Ovary (tissue), 9 donors: ENCODE measurements around the gene UBE2V1. TPM values are rescaled to one million over a fixed set of nuclear protein-coding genes. Genes with fewer than 3 reads are reported as not detected.
"Not testable (repeated sequence)": the region's sequence is repeated elsewhere in the genome, so short reads cannot be mapped to it uniquely, and the experiment has no call there.

ENCODE experiments used
- DNase-seq, 5 donors: peaks; one replicate each; pipeline ENCODE4 v3.0.0-alpha.2; 2019 to 2020
- H3K27ac ChIP-seq, 2 donors: fragments of 200-600 bp; one replicate each; pipeline versions ENCODE4 v1.5.1 to v1.8.0; 2019 to 2022
- H3K27me3 ChIP-seq: fragments of 200-600 bp; one replicate; pipeline ENCODE4 v1.8.0; 2022
- H3K36me3 ChIP-seq: fragments of 200-600 bp; sonication (generic); one replicate; pipeline ENCODE4 v1.5.1; 2019
- H3K4me1 ChIP-seq: one replicate; pipeline ENCODE4 v1.8.1; 2013; ENCODE audit warnings: mild to moderate bottlenecking, moderate library complexity; ENCODE audit not compliant: insufficient read depth
- H3K4me3 ChIP-seq: fragments of 200-600 bp; sonication (generic); one replicate; pipeline ENCODE4 v1.5.1; 2017
- H3K9me3 ChIP-seq, 2 donors: fragments of 200-600 bp in 1 of 2; sonication (generic) in 1 of 2; one replicate each; pipeline versions ENCODE4 v1.5.1 to v1.8.1; 2013 to 2019; ENCODE audit warnings: mild to moderate bottlenecking in 1 of 2, moderate library complexity in 1 of 2
- EP300 ChIP-seq: sonication (generic); formaldehyde crosslinking; IDR thresholded peaks from one replicate; pipeline ENCODE4 v1.6.1; 2017; ENCODE audit warnings: antibody characterized with exemption
- POLR2A ChIP-seq: fragments of 450-650 bp; IDR thresholded peaks from one replicate; pipeline ENCODE4 v1.6.1; 2017; ENCODE audit warnings: antibody characterized with exemption, mild to moderate bottlenecking, moderate library complexity
- WGBS, 3 donors: extraction: QIAGEN DNeasy Blood & Tissue Kit in 1 of 3; methylation state at CpG; one replicate each; pipeline versions ENCODE4 v1.1.5 to v1.1.7; 2013 to 2017; 5-methylcytosine and 5-hydroxymethylcytosine counted together
- intact Hi-C, 4 donors: fragments of 100-400 bp; cut with DNase I; formaldehyde crosslinking; loops; one replicate each; pipeline versions ENCODE4 v1.11.0 to v1.15.1; 2022 to 2023
- polyA plus RNA-seq, 2 donors: library from polyadenylated mRNA; stranded (reverse); fragments of 200-250 nt in 1 of 2; fragments of 350-450 nt in 1 of 2; fragmentation: Illumina TruSeq in 1 of 2; extraction: RNeasy Lipid Tissue Mini Kit (QIAGEN cat#74804) in 1 of 2; gene quantifications; one replicate each; pipeline ENCODE4 v1.2.3, GENCODE V29; 2013 to 2014
- total RNA-seq, 7 donors: library from RNA; depleted of rRNA in 2 of 7; stranded (reverse); fragments of >200 nt in 2 of 7; fragmentation: NEBNext Ultra II Directional in 3 of 7; extraction: Animal tissue kit (Norgen Biotek cat#: 25700) in 3 of 7; gene quantifications; one replicate each; pipeline versions ENCODE4 v1.1.0 to v1.2.4, GENCODE V29; 2016 to 2023
- TF ChIP-seq, protein P1 (sequence below), 3 donors: fragments of 450-650 bp in 2 of 3; fragments of 200-600 bp in 1 of 3; IDR thresholded peaks; one replicate each; pipeline versions ENCODE4 v1.5.1 to v1.8.0; 2016 to 2022; ENCODE audit warnings: antibody characterized with exemption in 3 of 3, mild to moderate bottlenecking in 1 of 3
- donor health status: DM: no; HTN: no; CAD: no; lungs with moderate emphysema.
- donor health status: DM: no; HTN: no; CAD: no.
- donor health status: Bipolar disorder and iron deficiency.
- donor health status: DM: yes; HTN: yes; CAD: no.
- donor health status: DM: no; HTN: no; CAD: no.
- donor health status: DM: yes; HTN: yes; CAD: no.

Gene UBE2V1
- total and polyA plus RNA-seq, 9 donors, result 43.6 to 189 (median 77.2) TPM

DNA sequence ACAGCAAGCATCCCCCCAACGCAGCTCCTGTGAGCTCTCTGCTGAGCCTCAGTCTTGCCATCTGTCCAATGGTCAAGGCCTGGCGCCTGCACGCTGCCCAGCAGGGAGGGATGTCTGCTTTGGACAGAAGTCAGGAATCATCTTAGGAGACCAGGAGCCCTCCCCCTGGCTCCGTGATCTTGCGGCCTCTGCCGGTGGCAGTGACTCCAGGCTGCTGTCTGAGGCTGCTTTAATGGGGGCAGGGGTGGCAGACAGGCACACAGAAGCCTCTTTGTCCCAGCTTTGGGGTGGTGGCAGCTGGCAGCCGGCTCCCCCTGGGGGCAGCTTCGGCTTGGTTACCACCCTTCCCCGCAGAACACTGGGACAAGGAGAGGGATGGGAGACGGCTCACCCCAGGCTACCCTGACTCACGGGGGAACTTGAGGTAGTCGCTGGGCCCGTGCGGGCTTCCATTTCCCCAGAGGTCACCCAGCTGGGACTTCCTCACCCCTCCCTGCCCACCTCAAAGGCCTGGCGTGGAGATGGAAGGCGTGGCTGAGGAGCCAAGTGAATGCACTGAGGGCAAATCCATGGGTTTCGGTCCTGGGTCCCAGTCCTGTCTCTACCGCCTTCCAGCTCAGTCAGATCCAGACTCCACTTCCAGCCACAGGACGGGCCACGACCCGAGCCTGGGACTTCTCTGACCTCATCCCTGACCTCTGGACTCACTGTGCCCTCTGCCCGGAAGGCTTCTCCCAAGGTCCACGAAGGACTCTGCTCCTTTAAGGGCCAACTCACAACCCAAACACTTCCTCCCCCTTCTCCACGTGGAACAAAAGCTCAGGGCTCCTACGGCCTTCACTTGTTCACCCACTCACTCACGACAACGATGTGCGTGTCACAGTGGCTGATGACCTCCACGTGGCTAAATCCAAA, 25.8 kb upstream of the UBE2V1 start:
- WGBS, 3 donors, result 72 to 75% (median 73%) methylated on average over 25 to 29 of the region's 29 CpGs
- no peak for DNase-seq
- H3K4me3 ChIP-seq, result no peak overlapping the region
- TF ChIP-seq POLR2A, result no peak
- TF ChIP-seq, protein P1, sequence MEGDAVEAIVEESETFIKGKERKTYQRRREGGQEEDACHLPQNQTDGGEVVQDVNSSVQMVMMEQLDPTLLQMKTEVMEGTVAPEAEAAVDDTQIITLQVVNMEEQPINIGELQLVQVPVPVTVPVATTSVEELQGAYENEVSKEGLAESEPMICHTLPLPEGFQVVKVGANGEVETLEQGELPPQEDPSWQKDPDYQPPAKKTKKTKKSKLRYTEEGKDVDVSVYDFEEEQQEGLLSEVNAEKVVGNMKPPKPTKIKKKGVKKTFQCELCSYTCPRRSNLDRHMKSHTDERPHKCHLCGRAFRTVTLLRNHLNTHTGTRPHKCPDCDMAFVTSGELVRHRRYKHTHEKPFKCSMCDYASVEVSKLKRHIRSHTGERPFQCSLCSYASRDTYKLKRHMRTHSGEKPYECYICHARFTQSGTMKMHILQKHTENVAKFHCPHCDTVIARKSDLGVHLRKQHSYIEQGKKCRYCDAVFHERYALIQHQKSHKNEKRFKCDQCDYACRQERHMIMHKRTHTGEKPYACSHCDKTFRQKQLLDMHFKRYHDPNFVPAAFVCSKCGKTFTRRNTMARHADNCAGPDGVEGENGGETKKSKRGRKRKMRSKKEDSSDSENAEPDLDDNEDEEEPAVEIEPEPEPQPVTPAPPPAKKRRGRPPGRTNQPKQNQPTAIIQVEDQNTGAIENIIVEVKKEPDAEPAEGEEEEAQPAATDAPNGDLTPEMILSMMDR (IDR thresholded peaks at IDR 0.05), result no peak
- TF ChIP-seq EP300, result no peak
- no peaks in the 10 kb centered on the region for H3K27me3 ChIP-seq
- peak overlapping the region in 1 of 2 donors; percentile 37 for H3K27ac ChIP-seq
- peaks cover 10% of the 10 kb centered on the region for H3K4me1 ChIP-seq
- no peaks in the 10 kb centered on the region for H3K9me3 ChIP-seq
- H3K36me3 ChIP-seq, result no peaks in the 10 kb centered on the region
- intact Hi-C loops, result no loop called here

- no peak overlapping the region for H3K4me3 ChIP-seq
- peak overlapping the region in 1 of 2 donors; percentile 37 for H3K27ac ChIP-seq
- no peaks in the 10 kb centered on the region for H3K36me3 ChIP-seq
- no peaks in the 10 kb centered on the region for H3K27me3 ChIP-seq
- no peaks in the 10 kb centered on the region for H3K9me3 ChIP-seq
- 75 to 77% (median 77%) methylated on average over 5 of the region's 5 CpGs for WGBS, 3 donors
- no peak for DNase-seq
- TF ChIP-seq EP300 (no peak), POLR2A (no peak)
- TF ChIP-seq, protein P1 (IDR thresholded peaks at IDR 0.05), result no peak
- intact Hi-C loops, result no loop called here
- H3K4me1 ChIP-seq, result peaks cover 10% of the 10 kb centered on the region
Measured at GRCh38 chr20:50138120-50138478, 25.1 kb upstream of the UBE2V1 start.

DNA sequence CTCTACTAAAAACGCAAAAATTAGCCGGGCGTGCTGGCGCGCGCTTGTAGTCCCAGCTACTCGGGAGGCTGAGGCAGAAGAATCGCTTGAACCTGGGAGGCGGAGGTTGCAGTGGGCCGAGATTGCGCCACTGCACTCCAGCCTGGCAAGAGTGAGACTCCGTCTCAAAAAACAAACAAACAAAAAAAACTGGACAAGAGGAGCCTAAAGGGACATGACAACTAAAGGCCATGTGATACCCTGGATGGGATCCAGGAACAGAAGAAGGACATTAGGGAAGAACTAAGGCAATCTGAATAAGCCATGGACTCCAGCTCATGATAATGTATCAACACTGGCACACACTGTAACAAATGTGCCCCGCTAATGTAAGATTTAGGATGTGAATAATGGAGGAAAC, 24.8 kb upstream of the UBE2V1 start:
- intact Hi-C loops, H3K4me3 ChIP-seq, H3K4me1 ChIP-seq, H3K36me3 ChIP-seq, H3K27me3 ChIP-seq, DNase-seq, H3K9me3 ChIP-seq: not testable (repeated sequence)
- 88 to 90% (median 89%) methylated on average over 13 of the region's 13 CpGs for WGBS, 3 donors
- peak overlapping the region in 1 of 2 donors; percentile 37 for H3K27ac ChIP-seq

GRCh38 chr20:50136822-50137599, 24.1 kb upstream of the UBE2V1 start:
- peaks cover 10% of the 10 kb centered on the region for H3K4me1 ChIP-seq
- no peak for DNase-seq
- no peaks in the 10 kb centered on the region for H3K9me3 ChIP-seq
- TF ChIP-seq POLR2A, result no peak
- TF ChIP-seq EP300, result no peak
- TF ChIP-seq, protein P1 (IDR thresholded peaks at IDR 0.05), result no peak
- H3K27me3 ChIP-seq, result no peaks in the 10 kb centered on the region
- intact Hi-C loops, result no loop called here
- H3K4me3 ChIP-seq, result no peak overlapping the region
- WGBS, 3 donors, result 90 to 94% (median 94%) methylated on average over 15 of the region's 15 CpGs
- H3K27ac ChIP-seq, result no peak overlapping the region
- H3K36me3 ChIP-seq, result no peaks in the 10 kb centered on the region

DNA sequence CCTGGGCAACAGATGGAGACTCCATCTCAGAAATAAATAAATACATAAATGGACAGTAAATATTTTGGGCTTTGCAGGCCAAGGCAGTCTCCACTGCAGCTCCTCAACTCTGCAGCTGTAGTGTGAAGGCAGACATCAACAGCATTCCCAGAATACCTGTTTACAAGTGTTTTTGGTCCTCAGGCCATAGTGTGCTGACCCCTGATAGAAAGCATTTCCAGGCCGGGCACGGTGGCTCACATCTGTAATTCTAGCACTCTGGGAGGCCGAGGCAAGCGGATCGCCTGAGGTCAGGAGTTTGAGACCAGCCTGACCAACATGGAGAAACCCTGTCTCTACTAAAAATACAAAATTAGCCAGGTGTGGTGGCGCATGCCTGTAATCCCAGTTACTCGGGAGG, 22.2 kb upstream of the UBE2V1 start:
- H3K9me3 ChIP-seq, DNase-seq, H3K4me1 ChIP-seq, H3K27ac ChIP-seq, H3K27me3 ChIP-seq, H3K4me3 ChIP-seq, intact Hi-C loops, H3K36me3 ChIP-seq: not testable (repeated sequence)
- WGBS, 3 donors, result 82 to 92% (median 87%) methylated on average over 7 of the region's 7 CpGs
